ENCODE data around the gene MDP1. TPM values are rescaled to one million over a fixed set of nuclear protein-coding genes. Genes with fewer than 3 reads are reported as not detected.

The MDP1 gene
- total RNA-seq, 4 donors from 2014 or later, result 5.6 to 137 (median 24.2) TPM

DNA sequence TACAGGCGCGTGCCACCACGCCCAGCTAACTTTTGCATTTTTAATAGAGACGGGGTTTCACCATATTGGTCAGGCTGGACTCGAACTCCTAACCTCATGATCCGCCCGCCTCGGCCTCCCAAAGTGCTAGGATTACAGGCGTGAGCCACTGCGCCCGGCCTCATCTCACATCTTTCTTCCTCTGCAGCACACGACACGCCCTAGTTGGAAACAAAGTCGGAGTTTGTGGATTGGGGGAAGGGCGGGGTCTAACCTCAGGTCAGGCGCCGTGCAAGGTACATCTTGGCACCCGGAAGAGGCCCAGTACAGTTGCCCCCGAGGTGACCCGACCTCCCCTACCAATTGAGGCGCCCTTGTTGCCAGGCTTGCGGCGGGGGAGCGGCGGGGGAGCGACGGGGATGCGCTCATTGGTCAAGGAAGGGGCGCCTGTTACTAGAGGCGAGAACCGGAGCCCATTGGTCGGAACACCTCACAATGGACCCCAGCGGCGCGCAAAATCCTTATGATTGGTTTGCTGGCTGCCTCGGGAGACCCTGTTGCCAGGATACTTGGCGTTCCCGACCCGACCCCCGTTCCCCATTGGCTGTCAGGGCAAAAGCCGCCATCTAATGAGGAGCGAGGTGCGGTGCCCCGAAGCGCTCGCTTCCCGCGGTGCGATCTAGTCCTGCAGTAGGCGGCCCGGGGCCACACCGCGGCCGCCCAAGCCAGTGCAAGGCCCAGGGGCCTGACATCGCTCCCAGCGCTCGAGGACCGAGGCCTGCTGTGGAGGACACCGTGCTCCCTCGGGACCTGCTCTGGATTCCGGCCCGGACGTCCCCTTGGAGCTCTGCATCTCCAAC, 44.2 kb downstream of the MDP1 start, which contains the start of gene REC8:
REC8 (plus strand) TSS at position 659 of the 839 bp plus-strand sequence. CDS start 473 bp downstream, outside the sequence.
- intact Hi-C loops (cut with DNase I; ENCODE audit: low total_unique reads), result no loop called here
- Histone ChIP-seq H3K27ac (peak within 1 kb of the TSS in 1 of 2 donors; percentile 26), H3K4me1 (no peaks in the 10 kb centered on the region), H3K36me3 (no peaks in the 10 kb centered on the region), H3K4me3 (peak within 1 kb of the TSS; percentile 25 to 27), H3K9me3 (no peaks in the 10 kb centered on the region), H3K27me3 (no peaks in the 10 kb centered on the region)
- TF ChIP-seq, protein P1, sequence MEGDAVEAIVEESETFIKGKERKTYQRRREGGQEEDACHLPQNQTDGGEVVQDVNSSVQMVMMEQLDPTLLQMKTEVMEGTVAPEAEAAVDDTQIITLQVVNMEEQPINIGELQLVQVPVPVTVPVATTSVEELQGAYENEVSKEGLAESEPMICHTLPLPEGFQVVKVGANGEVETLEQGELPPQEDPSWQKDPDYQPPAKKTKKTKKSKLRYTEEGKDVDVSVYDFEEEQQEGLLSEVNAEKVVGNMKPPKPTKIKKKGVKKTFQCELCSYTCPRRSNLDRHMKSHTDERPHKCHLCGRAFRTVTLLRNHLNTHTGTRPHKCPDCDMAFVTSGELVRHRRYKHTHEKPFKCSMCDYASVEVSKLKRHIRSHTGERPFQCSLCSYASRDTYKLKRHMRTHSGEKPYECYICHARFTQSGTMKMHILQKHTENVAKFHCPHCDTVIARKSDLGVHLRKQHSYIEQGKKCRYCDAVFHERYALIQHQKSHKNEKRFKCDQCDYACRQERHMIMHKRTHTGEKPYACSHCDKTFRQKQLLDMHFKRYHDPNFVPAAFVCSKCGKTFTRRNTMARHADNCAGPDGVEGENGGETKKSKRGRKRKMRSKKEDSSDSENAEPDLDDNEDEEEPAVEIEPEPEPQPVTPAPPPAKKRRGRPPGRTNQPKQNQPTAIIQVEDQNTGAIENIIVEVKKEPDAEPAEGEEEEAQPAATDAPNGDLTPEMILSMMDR (IDR thresholded peaks at IDR 0.05), result no peak
- TF ChIP-seq POLR2A (IDR thresholded peaks at IDR 0.05), result no peak
- DNase-seq, result peak; percentile 50 to 81

DNA sequence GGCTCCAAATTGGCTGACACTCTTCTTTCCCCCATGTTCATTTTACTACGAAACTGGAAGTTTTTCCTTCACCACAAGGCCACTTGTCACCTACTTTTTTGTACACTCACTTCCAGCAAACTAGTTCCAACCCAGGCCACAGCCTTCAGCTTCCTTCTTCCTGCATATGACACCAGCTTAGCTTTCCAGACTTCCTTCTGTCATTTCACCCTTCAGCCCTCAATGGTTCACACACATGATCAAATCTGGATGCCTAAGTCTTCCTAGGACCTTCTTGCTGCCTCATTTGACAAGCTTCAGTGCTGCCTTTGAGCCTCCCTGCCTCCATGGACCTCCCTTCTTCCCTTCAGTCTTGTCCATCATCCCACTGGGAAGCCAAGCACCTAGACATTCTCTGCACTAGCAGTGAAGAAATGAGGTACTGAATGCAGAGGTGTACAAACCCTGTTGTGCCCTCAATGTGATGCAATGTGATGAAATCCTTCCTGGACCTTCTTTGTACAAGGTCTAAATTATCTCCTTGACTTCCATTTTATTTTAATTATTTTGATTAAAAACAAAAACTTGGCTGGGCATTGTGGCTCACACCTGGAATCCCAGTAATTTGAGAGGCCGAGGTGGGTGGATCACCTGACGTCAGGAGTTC, 48.3 kb downstream of the MDP1 start:
- TF ChIP-seq POLR2A (IDR thresholded peaks at IDR 0.05), result no peak
- TF ChIP-seq, protein P1 (IDR thresholded peaks at IDR 0.05), result no peak
- no peaks in the 10 kb centered on the region for H3K27me3 ChIP-seq
- no peak overlapping the region for H3K27ac ChIP-seq
- no peak for DNase-seq
- H3K9me3 ChIP-seq, result no peaks in the 10 kb centered on the region
- peaks cover 0 to 7% of the 10 kb centered on the region in 2 donors for H3K4me1 ChIP-seq
- intact Hi-C loops (cut with DNase I; ENCODE audit: low total_unique reads), result no loop called here
- no peak overlapping the region for H3K4me3 ChIP-seq
- H3K36me3 ChIP-seq, result no peaks in the 10 kb centered on the region

DNA sequence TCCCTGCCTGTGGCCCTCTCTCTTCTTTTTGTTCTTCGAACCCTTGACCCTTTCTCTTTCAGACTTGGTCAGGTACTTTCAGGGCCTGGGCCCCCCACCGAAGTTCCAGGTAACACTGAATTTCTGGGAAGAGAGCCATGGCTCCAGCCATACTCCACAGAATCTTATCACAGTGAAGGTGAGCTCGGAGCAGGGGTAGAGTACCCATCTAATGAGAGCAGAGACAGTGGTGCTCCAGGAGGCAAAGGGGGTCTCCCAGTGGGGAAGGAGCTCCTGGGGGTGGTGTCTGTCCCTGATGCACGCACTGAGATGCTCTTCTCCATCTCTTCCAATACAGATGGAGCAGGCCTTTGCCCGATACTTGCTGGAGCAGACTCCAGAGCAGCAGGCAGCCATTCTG, 50.1 kb downstream of the MDP1 start:
- Histone ChIP-seq H3K4me3 (no peak overlapping the region), H3K27ac (no peak overlapping the region), H3K9me3 (no peaks in the 10 kb centered on the region), H3K4me1 (peaks cover 7% of the 10 kb centered on the region in 2 donors), H3K27me3 (no peaks in the 10 kb centered on the region), H3K36me3 (no peaks in the 10 kb centered on the region)
- intact Hi-C loops (cut with DNase I; ENCODE audit: low total_unique reads), result no loop called here
- DNase-seq, result no peak
- TF ChIP-seq, protein P1 (IDR thresholded peaks at IDR 0.05), result no peak

DNA sequence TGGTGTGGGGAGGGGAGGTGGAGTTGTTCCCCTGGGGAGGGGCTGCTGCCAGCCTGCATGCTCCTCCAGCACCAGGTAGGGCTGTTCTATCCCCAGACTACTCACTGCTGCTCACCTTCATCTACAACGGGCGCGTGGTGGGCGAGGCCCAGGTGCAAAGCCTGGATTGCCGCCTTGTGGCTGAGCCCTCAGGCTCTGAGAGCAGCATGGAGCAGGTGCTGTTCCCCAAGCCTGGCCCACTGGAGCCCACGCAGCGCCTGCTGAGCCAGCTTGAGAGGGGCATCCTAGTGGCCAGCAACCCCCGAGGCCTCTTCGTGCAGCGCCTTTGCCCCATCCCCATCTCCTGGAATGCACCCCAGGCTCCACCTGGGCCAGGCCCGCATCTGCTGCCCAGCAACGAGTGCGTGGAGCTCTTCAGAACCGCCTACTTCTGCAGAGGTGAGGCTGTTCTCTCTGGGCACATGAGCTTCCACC, 51.3 kb downstream of the MDP1 start:
- Histone ChIP-seq H3K4me1 (peaks cover 7% of the 10 kb centered on the region in 2 donors), H3K9me3 (no peaks in the 10 kb centered on the region), H3K4me3 (no peak overlapping the region), H3K36me3 (no peaks in the 10 kb centered on the region), H3K27ac (no peak overlapping the region), H3K27me3 (no peaks in the 10 kb centered on the region)
- DNase-seq, result no peak
- no peak for TF ChIP-seq POLR2A (IDR thresholded peaks at IDR 0.05)
- TF ChIP-seq, protein P1 (IDR thresholded peaks at IDR 0.05), result no peak
- intact Hi-C loops (cut with DNase I; ENCODE audit: low total_unique reads), result no loop called here

Small RNAs within 50 kb of the gene (small RNA-seq; reads per million reads assigned to genes)
- gene AL136295.4, result not detected
- gene CHMP4A, result not detected
- not detected for gene IPO4
- gene IRF9, result not detected
- gene MDP1, result not detected

Other genes with a start within 250 kb of the MDP1 start
- gene DHRS4L2, start 227.1 kb downstream of the MDP1 start, total RNA-seq, result 10 to 100 TPM in 2 of 4 donors, 1 to 10 TPM in 1, under 1 TPM in 1; 0.88 to 17.2 (median 8.6) TPM
- under 1 TPM in 2 of 4 donors, not detected in 2; 0.21 to 0.48 TPM for gene CARMIL3, start 164.1 kb downstream of the MDP1 start, total RNA-seq
- gene CPNE6, start 144.5 kb downstream of the MDP1 start, total RNA-seq, result under 1 TPM in 1 of 4 donors, not detected in 3; 0.76 TPM
- 10 to 100 TPM in 3 of 4 donors, not detected in 1; 13.1 to 19.4 (median 15.1) TPM for gene PCK2, start 121.8 kb downstream of the MDP1 start, total RNA-seq
- gene DCAF11, start 101.3 kb downstream of the MDP1 start, total RNA-seq, result 10 to 100 TPM; 42.9 to 87.4 (median 57.8) TPM
- gene NRL, start 101.1 kb downstream of the MDP1 start, total RNA-seq, result 1 to 10 TPM in 3 of 4 donors, not detected in 1; 1.2 to 1.8 (median 1.3) TPM
- gene FITM1, start 85.4 kb downstream of the MDP1 start, total RNA-seq, result 1 to 10 TPM in 2 of 4 donors, under 1 TPM in 1, not detected in 1; 0.48 to 2.4 (median 1.3) TPM
- gene PSME1, start 79.9 kb downstream of the MDP1 start, total RNA-seq, result 100 to 1,000 TPM in 2 of 4 donors, 10 to 100 TPM in 2; 81.0 to 175 (median 131) TPM
- gene EMC9, start 74.5 kb downstream of the MDP1 start, total RNA-seq, result 10 to 100 TPM in 2 of 4 donors, 1 to 10 TPM in 1, not detected in 1; 6.2 to 21.2 (median 10.9) TPM
- gene PSME2, start 69.5 kb downstream of the MDP1 start, total RNA-seq, result 100 to 1,000 TPM in 1 of 4 donors, 10 to 100 TPM in 3; 16.9 to 113 (median 25.7) TPM
- gene RNF31, start 68.6 kb downstream of the MDP1 start, total RNA-seq, result 100 to 1,000 TPM in 1 of 4 donors, 10 to 100 TPM in 3; 17.7 to 106 (median 57.9) TPM
- gene IRF9, start 54.8 kb downstream of the MDP1 start, total RNA-seq, result 100 to 1,000 TPM in 1 of 4 donors, 10 to 100 TPM in 3; 33.2 to 205 (median 67.2) TPM
- gene REC8, start 44.0 kb downstream of the MDP1 start, total RNA-seq, result 10 to 100 TPM in 3 of 4 donors, 1 to 10 TPM in 1; 9.5 to 54.3 (median 42.1) TPM
- 10 to 100 TPM in 3 of 4 donors, 1 to 10 TPM in 1; 3.1 to 33.7 (median 29.6) TPM for gene IPO4, start 27.2 kb downstream of the MDP1 start, total RNA-seq
- gene TM9SF1, start 20.6 kb downstream of the MDP1 start, total RNA-seq, result 10 to 100 TPM; 31.2 to 79.8 (median 52.4) TPM
- under 1 TPM in 1 of 4 donors, not detected in 3; 0.98 TPM for gene TSSK4, start 10.4 kb downstream of the MDP1 start, total RNA-seq
- gene CHMP4A, start 2.6 kb downstream of the MDP1 start, total RNA-seq, result 10 to 100 TPM in 3 of 4 donors, 1 to 10 TPM in 1; 6.8 to 53.3 (median 33.9) TPM
- 1,000 to 10,000 TPM in 1 of 4 donors, 100 to 1,000 TPM in 2, 10 to 100 TPM in 1; 61.2 to 1,004 (median 192) TPM for gene NEDD8, start 16.3 kb upstream of the MDP1 start, total RNA-seq
- 10 to 100 TPM; 38.9 to 60.9 (median 48.8) TPM for gene GMPR2, start 16.9 kb upstream of the MDP1 start, total RNA-seq
- gene TINF2, start 26.6 kb upstream of the MDP1 start, total RNA-seq, result 100 to 1,000 TPM in 1 of 4 donors, 10 to 100 TPM in 3; 41.0 to 123 (median 66.8) TPM
- gene TGM1, start 47.1 kb upstream of the MDP1 start, total RNA-seq, result 1 to 10 TPM in 2 of 4 donors, not detected in 2; 1.6 to 3.2 TPM
- 10 to 100 TPM in 3 of 4 donors, 1 to 10 TPM in 1; 9.2 to 67.9 (median 23.2) TPM for gene RABGGTA, start 55.5 kb upstream of the MDP1 start, total RNA-seq
- gene DHRS1, start 83.7 kb upstream of the MDP1 start, total RNA-seq, result 10 to 100 TPM; 17.0 to 52.4 (median 37.7) TPM
- gene NOP9, start 83.8 kb upstream of the MDP1 start, total RNA-seq, result 10 to 100 TPM in 3 of 4 donors, 1 to 10 TPM in 1; 5.0 to 23.5 (median 22.5) TPM
- 10 to 100 TPM in 2 of 4 donors, 1 to 10 TPM in 2; 1.3 to 25.5 (median 14.1) TPM for gene CIDEB, start 91.9 kb upstream of the MDP1 start, total RNA-seq
- gene LTB4R2, start 94.1 kb upstream of the MDP1 start, total RNA-seq, result 1 to 10 TPM in 3 of 4 donors, not detected in 1; 1.0 to 7.1 (median 5.6) TPM
- gene LTB4R, start 95.4 kb upstream of the MDP1 start, total RNA-seq, result 10 to 100 TPM in 1 of 4 donors, 1 to 10 TPM in 3; 3.7 to 19.5 (median 5.6) TPM
- gene ADCY4, start 119.0 kb upstream of the MDP1 start, total RNA-seq, result 100 to 1,000 TPM in 2 of 4 donors, 10 to 100 TPM in 2; 22.8 to 138 (median 86.1) TPM
- 100 to 1,000 TPM in 1 of 4 donors, 1 to 10 TPM in 2, under 1 TPM in 1; 0.29 to 123 (median 6.0) TPM for gene RIPK3, start 123.9 kb upstream of the MDP1 start, total RNA-seq
- gene NFATC4, start 152.1 kb upstream of the MDP1 start, total RNA-seq, result 100 to 1,000 TPM in 1 of 4 donors, 10 to 100 TPM in 3; 25.6 to 187 (median 86.4) TPM
- 10 to 100 TPM in 3 of 4 donors, 1 to 10 TPM in 1; 4.9 to 51.1 (median 27.3) TPM for gene NYNRIN, start 182.9 kb upstream of the MDP1 start, total RNA-seq
- gene CBLN3, start 213.6 kb upstream of the MDP1 start, total RNA-seq, result 1 to 10 TPM in 3 of 4 donors, not detected in 1; 1.3 to 3.3 (median 3.2) TPM
- gene KHNYN, start 213.9 kb upstream of the MDP1 start, total RNA-seq, result 10 to 100 TPM; 16.5 to 88.6 (median 66.1) TPM
- 10 to 100 TPM; 12.8 to 87.5 (median 33.0) TPM for gene SDR39U1, start 226.7 kb upstream of the MDP1 start, total RNA-seq

All from uterus (tissue), 4 donors.